ENCODE measurements around the gene CLCNKA.
"Not testable (repeated sequence)": the region's sequence is repeated elsewhere in the genome, so short reads cannot be mapped to it uniquely, and the experiment has no call there.

Gene CLCNKA

GRCh38 chr1:16018749-16019643 lies 2.8 kb upstream of the CLCNKA start:
- DNase-seq (ENCODE audit: insufficient read length, low spot score) (no peak), FAIRE-seq (no peak)
- no peak for TF ChIP-seq CTCF (IDR thresholded peaks at IDR 0.05; ENCODE audit: insufficient read depth, missing control alignments)

GRCh38 chr1:16019644-16020277 lies 2.1 kb upstream of the CLCNKA start:
- no peak for FAIRE-seq
- no peak for TF ChIP-seq CTCF (IDR thresholded peaks at IDR 0.05; ENCODE audit: insufficient read depth, missing control alignments)
- no peak for DNase-seq (ENCODE audit: insufficient read length, low spot score)

- FAIRE-seq (no peak), DNase-seq (ENCODE audit: insufficient read length, low spot score) (no peak)
- TF ChIP-seq CTCF (IDR thresholded peaks at IDR 0.05; ENCODE audit: insufficient read depth, missing control alignments), result no peak
Measured at GRCh38 chr1:16020325-16020724, 1.5 kb upstream of the CLCNKA start.

GRCh38 chr1:16020878-16021277 lies 958 bp upstream of the CLCNKA start:
- DNase-seq (ENCODE audit: insufficient read length, low spot score), result not testable (repeated sequence)

GRCh38 chr1:16022393-16022792 lies 557 bp downstream of the CLCNKA start:
- TF ChIP-seq CTCF (IDR thresholded peaks at IDR 0.05; ENCODE audit: insufficient read depth, missing control alignments), result no peak
- DNase-seq (ENCODE audit: insufficient read length, low spot score), result no peak
- FAIRE-seq, result no peak

More at GRCh38 chr1:16020878-16021277, 958 bp upstream of the CLCNKA start:
- not testable (repeated sequence) for FAIRE-seq

- DNase-seq (ENCODE audit: insufficient read length, low spot score), result no peak
- no peak for TF ChIP-seq CTCF (IDR thresholded peaks at IDR 0.05; ENCODE audit: insufficient read depth, missing control alignments)
- no peak for FAIRE-seq
Measured at GRCh38 chr1:16023050-16023653, 1.3 kb downstream of the CLCNKA start.

- FAIRE-seq; DNase-seq (ENCODE audit: insufficient read length, low spot score): not testable (repeated sequence)
Measured at GRCh38 chr1:16026302-16026701, 4.5 kb downstream of the CLCNKA start.
